ENCODE results near the gene PLA2G12B.

Gene PLA2G12B

GRCh38 chr10:72981882-72982529, 27.4 kb upstream of the PLA2G12B start:
- CTCF ChIA-PET = interaction anchor here (0.9 kb wide), 1 partner anchor 73 kb away, joined by 4 read pairs; no protein-coding TSS in a partner anchor
- DNase-seq (ENCODE audit: extremely low spot score) = no peak
- TF ChIP-seq CTCF (IDR thresholded peaks at IDR 0.05; ENCODE audit: control extremely low read depth, extremely low read depth, low read depth, missing control alignments) = no peak
- POLR2A ChIA-PET = no interaction called here

DNA sequence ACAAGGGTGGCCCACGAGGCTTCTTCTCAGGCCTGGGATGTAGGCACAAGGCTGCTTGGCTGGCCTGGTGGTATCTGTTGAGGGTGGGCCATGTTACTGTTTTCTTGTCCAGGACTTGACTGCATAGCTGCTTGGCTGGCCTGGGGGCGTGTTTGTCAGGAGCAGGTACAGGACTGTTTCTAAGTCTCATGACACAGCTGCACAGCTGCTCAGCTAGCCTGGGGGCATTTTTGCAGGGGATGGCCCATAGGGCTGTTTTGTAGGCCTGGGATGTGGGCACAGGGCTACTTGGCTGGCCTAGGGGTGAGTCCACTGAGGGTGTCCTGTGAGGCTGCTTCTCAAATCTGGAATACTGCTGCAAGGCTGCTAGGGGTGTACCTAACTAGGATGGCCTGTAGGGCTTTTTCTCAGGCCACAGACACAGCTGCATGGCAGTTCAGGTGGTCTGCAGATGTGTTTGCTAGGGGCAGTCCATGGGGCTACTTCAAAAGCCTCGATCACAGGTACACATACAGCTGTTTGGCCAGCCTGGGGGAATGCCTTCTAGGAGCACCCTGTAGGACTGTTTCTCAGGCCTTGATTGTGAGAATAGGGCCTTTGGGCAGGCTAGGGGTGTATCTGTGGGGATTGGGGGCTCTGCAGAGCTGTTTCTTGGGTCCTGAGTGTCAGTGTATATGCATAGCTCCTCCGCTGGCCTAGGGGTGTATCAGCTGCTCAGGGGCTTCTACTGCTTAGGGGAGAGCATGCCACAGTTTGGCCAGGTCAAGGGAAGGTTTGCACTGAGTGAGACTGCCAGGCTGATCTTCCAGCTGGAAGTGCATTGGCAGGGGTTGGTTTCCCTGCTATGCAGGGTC, 26.6 kb upstream of the PLA2G12B start:
- TF ChIP-seq CTCF (IDR thresholded peaks at IDR 0.05; ENCODE audit: control extremely low read depth, extremely low read depth, low read depth, missing control alignments) = no peak
- CTCF ChIA-PET = interaction anchor here (0.9 kb wide), 1 partner anchor 73 kb away, joined by 4 read pairs; no protein-coding TSS in a partner anchor

DNA sequence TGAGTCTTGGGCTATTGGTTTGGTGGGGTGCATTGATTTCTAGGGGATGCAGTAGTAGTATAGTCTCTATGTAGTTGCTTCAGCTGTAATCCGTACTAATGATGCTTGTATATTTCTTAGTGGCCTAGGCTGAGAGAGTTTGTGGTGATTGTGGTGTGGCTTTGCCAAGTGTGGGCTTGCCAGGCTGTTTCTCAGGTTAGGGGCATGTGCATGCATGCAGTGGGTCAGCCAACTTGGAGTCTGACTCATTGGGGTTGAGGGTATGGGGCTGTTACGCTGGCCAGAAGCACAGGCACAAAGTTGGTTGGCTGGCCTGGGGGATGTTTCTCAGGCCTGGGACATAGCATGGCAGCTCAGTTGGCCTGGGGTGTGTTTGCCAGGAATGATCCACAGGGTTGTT, 25.7 kb upstream of the PLA2G12B start:
- DNase-seq (ENCODE audit: extremely low spot score) = no peak
- ChIA-PET CTCF (interaction anchor here (1.4 kb wide), 1 partner anchor 25 kb away, joined by 3 read pairs; no protein-coding TSS in a partner anchor), POLR2A (no interaction called here)
- no peak for TF ChIP-seq CTCF (IDR thresholded peaks at IDR 0.05; ENCODE audit: control extremely low read depth, extremely low read depth, low read depth, missing control alignments)

More for the DNA sequence above, 26.6 kb upstream of the PLA2G12B start:
- no peak for DNase-seq (ENCODE audit: extremely low spot score)
- POLR2A ChIA-PET = no interaction called here

- TF ChIP-seq CTCF (IDR thresholded peaks at IDR 0.05; ENCODE audit: control extremely low read depth, extremely low read depth, low read depth, missing control alignments) = no peak
- ChIA-PET CTCF (interaction anchor here (1.0 to 1.4 kb wide), 2 partner anchors 9 to 24 kb away, joined by 3 read pairs; no protein-coding TSS in a partner anchor), POLR2A (no interaction called here)
- DNase-seq (ENCODE audit: extremely low spot score) = no peak
These were observed 25.1 kb upstream of the PLA2G12B start for GRCh38 chr10:72979709-72980108.

- no peak for TF ChIP-seq CTCF (IDR thresholded peaks at IDR 0.05; ENCODE audit: control extremely low read depth, extremely low read depth, low read depth, missing control alignments)
- ChIA-PET CTCF (no interaction called here), POLR2A (no interaction called here)
- no peak for DNase-seq (ENCODE audit: extremely low spot score)
These were observed 22.3 kb upstream of the PLA2G12B start for GRCh38 chr10:72976886-72977285.

DNA sequence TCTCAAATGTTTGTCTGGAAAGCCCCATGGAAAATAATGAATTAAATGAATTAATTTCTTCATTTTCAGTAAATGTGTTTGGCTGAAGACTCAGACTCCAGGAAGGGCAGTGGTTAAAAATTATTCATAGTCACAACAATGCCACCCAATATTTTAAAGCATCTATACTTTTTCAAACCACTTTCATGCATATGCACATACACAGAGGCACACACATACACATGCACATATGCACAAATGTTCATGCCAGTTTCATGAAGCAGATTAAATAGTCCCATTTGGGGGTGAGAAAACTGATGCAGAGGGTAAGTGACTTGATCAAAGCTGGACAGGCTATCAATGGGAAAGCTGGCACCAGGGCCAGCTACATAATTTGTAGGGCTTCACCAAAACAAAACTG, 1.4 kb upstream of the PLA2G12B start:
- ChIA-PET CTCF (interaction anchor here (1.0 to 1.4 kb wide), 4 partner anchors 14 to 591 kb away, joined by 3 to 6 read pairs (median 3); no protein-coding TSS in a partner anchor), POLR2A (no interaction called here)
- no peak for TF ChIP-seq CTCF (IDR thresholded peaks at IDR 0.05; ENCODE audit: control extremely low read depth, extremely low read depth, low read depth, missing control alignments)
- DNase-seq (ENCODE audit: extremely low spot score) = no peak

Data from GM10248 (cell line).